GM12878 (cell line): ENCODE results near the gene MIF.

Experiments
- BRCA1 ChIP-seq: IDR thresholded peaks from 2 replicates; pipeline ENCODE4 v1.6.1; 2011; ENCODE audit warnings: low read depth, low read length, improper control_type of control experiment
- EZH2 ChIP-seq: IDR thresholded peaks from 2 replicates; pipeline ENCODE4 v1.6.1; 2012; ENCODE audit warnings: low read depth, mild to moderate bottlenecking, control low read depth, inconsistent platforms, low read length, borderline replicate concordance; ENCODE audit not compliant: control insufficient read depth
- JUNB ChIP-seq: IDR thresholded peaks from 2 replicates; pipeline ENCODE4 v1.6.1; 2016; ENCODE audit warnings: antibody characterized with exemption, mild to moderate bottlenecking
- MAX ChIP-seq: IDR thresholded peaks from 2 replicates; pipeline ENCODE4 v1.6.1; 2012; ENCODE audit warnings: low read depth, low read length, improper control_type of control experiment
- NR2C1 ChIP-seq: fragments of 450-650 bp; IDR thresholded peaks from 2 replicates; pipeline ENCODE4 v1.6.1; 2017; ENCODE audit warnings: antibody characterized with exemption, mild to moderate bottlenecking, moderate library complexity
- POLR2AphosphoS5 ChIP-seq: IDR thresholded peaks from 2 replicates; pipeline ENCODE4 v1.6.1; 2011; ENCODE audit warnings: mild to moderate bottlenecking, low read length, inconsistent platforms
- SPI1 ChIP-seq: IDR thresholded peaks from 2 replicates; pipeline ENCODE4 v1.6.1; 2011; ENCODE audit warnings: low read depth, mild to moderate bottlenecking, low read length, moderate library complexity, borderline replicate concordance; ENCODE audit not compliant: insufficient read depth
- ZBTB4 ChIP-seq: fragments of 450-650 bp; formaldehyde crosslinking; IDR thresholded peaks from 2 replicates; pipeline ENCODE4 v1.4.0; 2022; ENCODE audit warnings: mild to moderate bottlenecking, moderate library complexity
- TF ChIP-seq, protein P1 (sequence below), 3 experiments: IDR thresholded peaks in 2 of 3; conservative IDR thresholded peaks in 1 of 3; 2 replicates each; pipeline ENCODE4 v1.5.1; 2011; ENCODE audit warnings: low read depth in 3 of 3, low read length in 3 of 3, mild to moderate bottlenecking in 3 of 3, control low read depth in 2 of 3, moderate library complexity in 2 of 3, inconsistent platforms in 1 of 3, mixed read lengths in 1 of 3; ENCODE audit not compliant: control insufficient read depth in 2 of 3, insufficient read depth in 1 of 3; ENCODE audit errors: extremely low read depth in 1 of 3
- TF ChIP-seq, protein P2 (sequence below): IDR thresholded peaks from 2 replicates; pipeline ENCODE4 v1.6.1; 2012; ENCODE audit warnings: low read length, inconsistent platforms
- TF ChIP-seq, protein P3 (sequence below): IDR thresholded peaks from 2 replicates; pipeline ENCODE4 v1.6.1; 2012; ENCODE audit warnings: low read depth, low read length, improper control_type of control experiment

GRCh38 chr22:23894710-23895598, 771 bp downstream of the MIF start:
- TF ChIP-seq, protein P1, sequence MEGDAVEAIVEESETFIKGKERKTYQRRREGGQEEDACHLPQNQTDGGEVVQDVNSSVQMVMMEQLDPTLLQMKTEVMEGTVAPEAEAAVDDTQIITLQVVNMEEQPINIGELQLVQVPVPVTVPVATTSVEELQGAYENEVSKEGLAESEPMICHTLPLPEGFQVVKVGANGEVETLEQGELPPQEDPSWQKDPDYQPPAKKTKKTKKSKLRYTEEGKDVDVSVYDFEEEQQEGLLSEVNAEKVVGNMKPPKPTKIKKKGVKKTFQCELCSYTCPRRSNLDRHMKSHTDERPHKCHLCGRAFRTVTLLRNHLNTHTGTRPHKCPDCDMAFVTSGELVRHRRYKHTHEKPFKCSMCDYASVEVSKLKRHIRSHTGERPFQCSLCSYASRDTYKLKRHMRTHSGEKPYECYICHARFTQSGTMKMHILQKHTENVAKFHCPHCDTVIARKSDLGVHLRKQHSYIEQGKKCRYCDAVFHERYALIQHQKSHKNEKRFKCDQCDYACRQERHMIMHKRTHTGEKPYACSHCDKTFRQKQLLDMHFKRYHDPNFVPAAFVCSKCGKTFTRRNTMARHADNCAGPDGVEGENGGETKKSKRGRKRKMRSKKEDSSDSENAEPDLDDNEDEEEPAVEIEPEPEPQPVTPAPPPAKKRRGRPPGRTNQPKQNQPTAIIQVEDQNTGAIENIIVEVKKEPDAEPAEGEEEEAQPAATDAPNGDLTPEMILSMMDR (IDR thresholded peaks at IDR 0.05 in 2 of 3, conservative IDR thresholded peaks at IDR 0.05 in 1 of 3; ENCODE audit: control insufficient read depth in 2 of 3, extremely low read depth in 1 of 3, insufficient read depth in 1 of 3, low read depth in 3 of 3, low read length in 3 of 3) = peak; percentile 52 to 69 (median 60)
- no peak for TF ChIP-seq EZH2
- TF ChIP-seq, protein P2, sequence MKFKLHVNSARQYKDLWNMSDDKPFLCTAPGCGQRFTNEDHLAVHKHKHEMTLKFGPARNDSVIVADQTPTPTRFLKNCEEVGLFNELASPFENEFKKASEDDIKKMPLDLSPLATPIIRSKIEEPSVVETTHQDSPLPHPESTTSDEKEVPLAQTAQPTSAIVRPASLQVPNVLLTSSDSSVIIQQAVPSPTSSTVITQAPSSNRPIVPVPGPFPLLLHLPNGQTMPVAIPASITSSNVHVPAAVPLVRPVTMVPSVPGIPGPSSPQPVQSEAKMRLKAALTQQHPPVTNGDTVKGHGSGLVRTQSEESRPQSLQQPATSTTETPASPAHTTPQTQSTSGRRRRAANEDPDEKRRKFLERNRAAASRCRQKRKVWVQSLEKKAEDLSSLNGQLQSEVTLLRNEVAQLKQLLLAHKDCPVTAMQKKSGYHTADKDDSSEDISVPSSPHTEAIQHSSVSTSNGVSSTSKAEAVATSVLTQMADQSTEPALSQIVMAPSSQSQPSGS = no peak
- no peak for TF ChIP-seq NR2C1
- no peak for TF ChIP-seq SPI1
- no peak for TF ChIP-seq POLR2AphosphoS5
- TF ChIP-seq, protein P3, sequence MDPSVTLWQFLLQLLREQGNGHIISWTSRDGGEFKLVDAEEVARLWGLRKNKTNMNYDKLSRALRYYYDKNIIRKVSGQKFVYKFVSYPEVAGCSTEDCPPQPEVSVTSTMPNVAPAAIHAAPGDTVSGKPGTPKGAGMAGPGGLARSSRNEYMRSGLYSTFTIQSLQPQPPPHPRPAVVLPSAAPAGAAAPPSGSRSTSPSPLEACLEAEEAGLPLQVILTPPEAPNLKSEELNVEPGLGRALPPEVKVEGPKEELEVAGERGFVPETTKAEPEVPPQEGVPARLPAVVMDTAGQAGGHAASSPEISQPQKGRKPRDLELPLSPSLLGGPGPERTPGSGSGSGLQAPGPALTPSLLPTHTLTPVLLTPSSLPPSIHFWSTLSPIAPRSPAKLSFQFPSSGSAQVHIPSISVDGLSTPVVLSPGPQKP = no peak
- TF ChIP-seq BRCA1 = no peak
- no peak for TF ChIP-seq JUNB
- TF ChIP-seq ZBTB4 (CRISPR knock-in tag) = no peak
- peak; percentile 65; the same call in 1 of the 2 replicates for TF ChIP-seq MAX
